SK-N-SH treated with all-trans-retinoic acid at 6 μM for 48 hours (cell line): ENCODE results near the gene SOX5.
"Not testable (repeated sequence)": the region's sequence is repeated elsewhere in the genome, so short reads cannot be mapped to it uniquely, and the experiment has no call there.

Experiments
- ATAC-seq: fragments of 200-7000 bp; cut with Tn5 transposase; 3 replicates; pipeline ENCODE4 v1.9.1; 2020; ENCODE audit warnings: mild to moderate bottlenecking, moderate library complexity
- ARNTL ChIP-seq: fragments of 450-650 bp; formaldehyde crosslinking; IDR thresholded peaks from 2 replicates; pipeline ENCODE4 v1.5.0; 2020; ENCODE audit warnings: low read depth, mild to moderate bottlenecking, moderate library complexity, borderline replicate concordance
- BACH2 ChIP-seq: fragments of 250-450 bp; sonication (Bioruptor Pico); IDR thresholded peaks from 2 replicates; pipeline ENCODE4 v1.9.0; 2021; ENCODE audit warnings: mild to moderate bottlenecking, borderline replicate concordance
- CSDC2 ChIP-seq: fragments of 250-450 bp; sonication (Bioruptor Pico); IDR thresholded peaks from 2 replicates; pipeline ENCODE4 v1.5.0; 2020; ENCODE audit warnings: mild to moderate bottlenecking, moderate library complexity
- ESRRG ChIP-seq: fragments of 250-450 bp; sonication (Bioruptor Pico); IDR thresholded peaks from 2 replicates; pipeline ENCODE4 v1.6.1; 2021; ENCODE audit warnings: mild to moderate bottlenecking
- GLIS3 ChIP-seq: fragments of 250-450 bp; sonication (Bioruptor Pico); IDR thresholded peaks from 2 replicates; pipeline ENCODE4 v1.5.0; 2020; ENCODE audit warnings: mild to moderate bottlenecking, moderate library complexity
- ISL1 ChIP-seq: fragments of 250-450 bp; sonication (Bioruptor Pico); IDR thresholded peaks from 2 replicates; pipeline ENCODE4 v2.1.2; 2022; ENCODE audit warnings: mild to moderate bottlenecking, moderate library complexity
- OSR1 ChIP-seq: fragments of 250-450 bp; sonication (Bioruptor Pico); IDR thresholded peaks from 2 replicates; pipeline ENCODE4 v1.8.0; 2022; ENCODE audit warnings: moderate library complexity, mild to moderate bottlenecking, inconsistent platforms
- PPARA ChIP-seq: fragments of 250-450 bp; sonication (Bioruptor Pico); IDR thresholded peaks from 2 replicates; pipeline ENCODE4 v1.5.0; 2020; ENCODE audit warnings: mild to moderate bottlenecking, borderline replicate concordance
- RARB ChIP-seq: fragments of 250-450 bp; sonication (Bioruptor Pico); IDR thresholded peaks from 2 replicates; pipeline ENCODE4 v1.8.0; 2021; ENCODE audit warnings: mild to moderate bottlenecking, moderate library complexity
- SNAI2 ChIP-seq: fragments of 250-450 bp; sonication (Bioruptor Pico); IDR thresholded peaks from 2 replicates; pipeline ENCODE4 v1.5.0; 2020; ENCODE audit warnings: mild to moderate bottlenecking, moderate library complexity
- TCF4 ChIP-seq: fragments of 250-450 bp; sonication (Bioruptor Pico); IDR thresholded peaks from 2 replicates; pipeline ENCODE4 v1.8.0; 2021; ENCODE audit warnings: mild to moderate bottlenecking, moderate library complexity, borderline replicate concordance
- TOX ChIP-seq: fragments of 250-450 bp; sonication (Bioruptor Pico); IDR thresholded peaks from 2 replicates; pipeline ENCODE4 v1.8.0; 2021; ENCODE audit warnings: mild to moderate bottlenecking, moderate library complexity, borderline replicate concordance
- ZC3H10 ChIP-seq: fragments of 250-450 bp; sonication (Bioruptor Pico); IDR thresholded peaks from 2 replicates; pipeline ENCODE4 v1.5.1; 2021; ENCODE audit warnings: mild to moderate bottlenecking, moderate library complexity
- ZFP3 ChIP-seq: fragments of 250-450 bp; sonication (Bioruptor Pico); IDR thresholded peaks from 2 replicates; pipeline ENCODE4 v1.5.0; 2020; ENCODE audit warnings: mild to moderate bottlenecking, moderate library complexity
- ZFP30 ChIP-seq: fragments of 450-650 bp; formaldehyde crosslinking; IDR thresholded peaks from 2 replicates; pipeline ENCODE4 v1.5.0; 2022; ENCODE audit warnings: mild to moderate bottlenecking, moderate library complexity
- ZNF565 ChIP-seq: fragments of 450-650 bp; formaldehyde crosslinking; conservative IDR thresholded peaks from 2 replicates; pipeline ENCODE4 v1.5.0; 2020; ENCODE audit warnings: low read depth, mild to moderate bottlenecking, moderate library complexity
- ZNF70 ChIP-seq: fragments of 450-650 bp; formaldehyde crosslinking; IDR thresholded peaks from 2 replicates; pipeline ENCODE4 v1.5.0; 2020; ENCODE audit warnings: mild to moderate bottlenecking, moderate library complexity
- ZNF8 ChIP-seq: fragments of 450-650 bp; formaldehyde crosslinking; IDR thresholded peaks from 2 replicates; pipeline ENCODE4 v1.5.0; 2020; ENCODE audit warnings: mild to moderate bottlenecking, moderate library complexity
- TF ChIP-seq, protein P1 (sequence below): fragments of 250-450 bp; sonication (Bioruptor Pico); IDR thresholded peaks from 2 replicates; pipeline ENCODE4 v1.8.0; 2021; ENCODE audit warnings: low read depth, mild to moderate bottlenecking, moderate library complexity, borderline replicate concordance
- TF ChIP-seq, protein P2 (sequence below): fragments of 250-450 bp; sonication (Bioruptor Pico); IDR thresholded peaks from 2 replicates; pipeline ENCODE4 v1.8.0; 2020; ENCODE audit warnings: mild to moderate bottlenecking, moderate library complexity, borderline replicate concordance
- TF ChIP-seq, protein P3 (sequence below): fragments of 250-450 bp; sonication (Bioruptor Pico); IDR thresholded peaks from 2 replicates; pipeline ENCODE4 v1.5.1; 2021; ENCODE audit warnings: mild to moderate bottlenecking, moderate library complexity
- TF ChIP-seq, protein P4 (sequence below): fragments of 250-450 bp; sonication (Bioruptor Pico); IDR thresholded peaks from 2 replicates; pipeline ENCODE4 v1.5.1; 2020; ENCODE audit warnings: low read depth, mild to moderate bottlenecking, moderate library complexity
- TF ChIP-seq, protein P5 (sequence below): fragments of 250-450 bp; sonication (Bioruptor Pico); IDR thresholded peaks from 2 replicates; pipeline ENCODE4 v1.5.0; 2020; ENCODE audit warnings: mild to moderate bottlenecking, moderate library complexity

Gene SOX5

DNA sequence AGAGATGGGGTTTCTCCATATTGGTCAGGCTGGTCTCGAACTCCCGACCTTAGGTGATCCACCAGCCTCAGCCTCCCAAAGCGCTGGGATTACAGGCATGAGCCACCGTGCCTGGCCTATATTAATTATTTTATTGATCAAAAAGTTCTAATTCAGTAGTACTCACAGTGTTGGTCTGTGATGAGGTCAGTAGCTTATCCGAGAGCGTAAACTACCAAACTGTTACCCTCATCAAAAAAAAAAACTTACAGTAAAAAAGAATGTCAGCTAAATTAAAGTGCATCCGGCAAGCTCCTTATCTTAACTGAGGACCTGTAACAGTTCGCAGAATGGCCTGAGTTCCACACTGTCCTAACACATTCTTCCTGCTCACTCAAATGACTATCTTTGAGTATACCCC lies 228.2 kb downstream of the SOX5 start (continued):
- no peak for TF ChIP-seq ZFP3 (CRISPR knock-in tag)
- no peak for TF ChIP-seq OSR1 (CRISPR knock-in tag)
- TF ChIP-seq, all 23 proteins: peak for 0

DNA sequence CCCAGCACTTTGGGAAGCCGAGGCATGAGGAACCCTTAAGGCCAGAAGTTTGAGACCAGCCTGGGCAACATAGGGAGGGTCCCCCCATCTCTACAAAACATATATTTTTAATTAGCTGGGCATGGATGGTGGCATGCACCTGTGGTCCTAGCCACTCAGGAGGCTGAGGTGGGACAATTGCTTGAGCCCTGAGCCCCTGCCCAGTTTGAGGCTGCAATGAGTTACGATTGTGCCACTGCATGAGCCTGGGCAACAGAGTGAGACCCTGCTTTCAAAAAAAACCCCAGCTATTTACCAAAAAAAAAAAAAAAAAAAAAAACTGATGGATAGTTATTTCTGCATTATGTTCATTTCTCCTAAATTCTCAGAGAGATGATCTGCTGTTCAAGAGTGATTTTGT lies 230.0 kb downstream of the SOX5 start:
- ATAC-seq: no peak

DNA sequence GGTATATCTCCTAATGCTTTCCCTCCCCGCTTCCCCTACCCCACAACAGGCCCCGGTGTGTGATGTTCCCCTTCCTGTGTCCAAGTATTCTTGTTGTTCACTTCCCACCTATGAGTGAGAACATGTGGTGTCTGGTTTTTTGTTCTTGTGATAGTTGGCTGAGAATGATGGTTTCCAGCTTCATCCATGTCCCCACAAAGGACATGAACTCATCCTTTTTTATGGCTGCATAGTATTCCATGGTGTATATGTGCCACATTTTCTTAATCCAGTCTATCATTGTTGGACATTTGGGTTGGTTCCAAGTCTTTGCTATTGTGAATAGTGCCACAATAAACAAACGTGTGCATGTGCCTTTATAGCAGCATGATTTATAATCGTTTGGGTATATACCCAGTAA lies 239.1 kb downstream of the SOX5 start:
- not testable (repeated sequence) for ATAC-seq

More for the DNA sequence above, 230.0 kb downstream of the SOX5 start:
- no peak for TF ChIP-seq ZC3H10 (CRISPR knock-in tag)
- TF ChIP-seq CSDC2 (CRISPR knock-in tag): no peak
- TF ChIP-seq OSR1 (CRISPR knock-in tag): no peak
- TF ChIP-seq ZNF565: no peak
- TF ChIP-seq ZFP30: no peak
- TF ChIP-seq RARB (CRISPR knock-in tag): no peak
- TF ChIP-seq PPARA (CRISPR knock-in tag): no peak
- TF ChIP-seq TOX (CRISPR knock-in tag): no peak
- TF ChIP-seq ZNF70 (CRISPR knock-in tag): no peak
- TF ChIP-seq GLIS3 (CRISPR knock-in tag): no peak
- TF ChIP-seq, protein P1, sequence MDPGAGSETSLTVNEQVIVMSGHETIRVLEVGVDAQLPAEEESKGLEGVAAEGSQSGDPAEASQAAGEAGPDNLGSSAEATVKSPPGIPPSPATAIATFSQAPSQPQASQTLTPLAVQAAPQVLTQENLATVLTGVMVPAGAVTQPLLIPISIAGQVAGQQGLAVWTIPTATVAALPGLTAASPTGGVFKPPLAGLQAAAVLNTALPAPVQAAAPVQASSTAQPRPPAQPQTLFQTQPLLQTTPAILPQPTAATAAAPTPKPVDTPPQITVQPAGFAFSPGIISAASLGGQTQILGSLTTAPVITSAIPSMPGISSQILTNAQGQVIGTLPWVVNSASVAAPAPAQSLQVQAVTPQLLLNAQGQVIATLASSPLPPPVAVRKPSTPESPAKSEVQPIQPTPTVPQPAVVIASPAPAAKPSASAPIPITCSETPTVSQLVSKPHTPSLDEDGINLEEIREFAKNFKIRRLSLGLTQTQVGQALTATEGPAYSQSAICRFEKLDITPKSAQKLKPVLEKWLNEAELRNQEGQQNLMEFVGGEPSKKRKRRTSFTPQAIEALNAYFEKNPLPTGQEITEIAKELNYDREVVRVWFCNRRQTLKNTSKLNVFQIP: no peak

DNA sequence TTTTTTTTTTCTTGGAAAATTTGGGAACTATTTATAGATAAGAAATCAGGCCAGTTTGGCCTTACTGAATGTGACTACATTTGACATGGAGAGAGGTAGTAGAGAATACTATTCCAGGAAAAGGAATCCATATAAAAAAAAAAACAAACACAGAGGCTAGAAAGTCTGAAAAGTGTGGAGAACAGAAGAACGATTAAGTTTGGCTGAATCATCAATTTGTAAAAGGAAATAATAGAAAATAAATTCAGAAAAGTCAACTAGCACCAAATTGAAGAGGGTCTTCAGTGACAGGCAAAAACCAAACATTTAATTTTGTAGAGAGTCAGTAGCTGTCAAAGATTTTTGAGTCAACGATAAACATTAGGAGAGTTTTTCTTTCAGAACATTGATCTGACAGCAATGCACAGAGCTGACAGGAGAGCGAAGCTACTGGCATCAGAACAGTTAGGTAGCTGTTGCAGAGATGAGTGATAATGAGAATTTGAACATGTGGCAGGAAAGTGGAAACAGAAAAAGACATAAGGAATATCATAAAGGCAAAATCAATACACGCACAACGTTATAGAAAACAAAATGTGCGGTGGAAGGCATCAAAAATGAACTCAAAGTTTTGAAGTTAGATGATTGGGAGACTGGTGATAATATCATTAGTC lies 241.2 kb downstream of the SOX5 start:
- ATAC-seq: no peak
- no peak for TF ChIP-seq OSR1 (CRISPR knock-in tag)
- no peak for TF ChIP-seq ZFP3 (CRISPR knock-in tag)
- TF ChIP-seq, protein P1: no peak
- TF ChIP-seq, protein P2, sequence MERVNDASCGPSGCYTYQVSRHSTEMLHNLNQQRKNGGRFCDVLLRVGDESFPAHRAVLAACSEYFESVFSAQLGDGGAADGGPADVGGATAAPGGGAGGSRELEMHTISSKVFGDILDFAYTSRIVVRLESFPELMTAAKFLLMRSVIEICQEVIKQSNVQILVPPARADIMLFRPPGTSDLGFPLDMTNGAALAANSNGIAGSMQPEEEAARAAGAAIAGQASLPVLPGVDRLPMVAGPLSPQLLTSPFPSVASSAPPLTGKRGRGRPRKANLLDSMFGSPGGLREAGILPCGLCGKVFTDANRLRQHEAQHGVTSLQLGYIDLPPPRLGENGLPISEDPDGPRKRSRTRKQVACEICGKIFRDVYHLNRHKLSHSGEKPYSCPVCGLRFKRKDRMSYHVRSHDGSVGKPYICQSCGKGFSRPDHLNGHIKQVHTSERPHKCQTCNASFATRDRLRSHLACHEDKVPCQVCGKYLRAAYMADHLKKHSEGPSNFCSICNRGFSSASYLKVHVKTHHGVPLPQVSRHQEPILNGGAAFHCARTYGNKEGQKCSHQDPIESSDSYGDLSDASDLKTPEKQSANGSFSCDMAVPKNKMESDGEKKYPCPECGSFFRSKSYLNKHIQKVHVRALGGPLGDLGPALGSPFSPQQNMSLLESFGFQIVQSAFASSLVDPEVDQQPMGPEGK (CRISPR knock-in tag): no peak
- TF ChIP-seq TCF4 (CRISPR knock-in tag): no peak
- TF ChIP-seq, protein P3, sequence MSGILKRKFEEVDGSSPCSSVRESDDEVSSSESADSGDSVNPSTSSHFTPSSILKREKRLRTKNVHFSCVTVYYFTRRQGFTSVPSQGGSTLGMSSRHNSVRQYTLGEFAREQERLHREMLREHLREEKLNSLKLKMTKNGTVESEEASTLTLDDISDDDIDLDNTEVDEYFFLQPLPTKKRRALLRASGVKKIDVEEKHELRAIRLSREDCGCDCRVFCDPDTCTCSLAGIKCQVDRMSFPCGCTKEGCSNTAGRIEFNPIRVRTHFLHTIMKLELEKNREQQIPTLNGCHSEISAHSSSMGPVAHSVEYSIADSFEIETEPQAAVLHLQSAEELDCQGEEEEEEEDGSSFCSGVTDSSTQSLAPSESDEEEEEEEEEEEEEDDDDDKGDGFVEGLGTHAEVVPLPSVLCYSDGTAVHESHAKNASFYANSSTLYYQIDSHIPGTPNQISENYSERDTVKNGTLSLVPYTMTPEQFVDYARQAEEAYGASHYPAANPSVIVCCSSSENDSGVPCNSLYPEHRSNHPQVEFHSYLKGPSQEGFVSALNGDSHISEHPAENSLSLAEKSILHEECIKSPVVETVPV (CRISPR knock-in tag): no peak
- no peak for TF ChIP-seq BACH2 (CRISPR knock-in tag)
- no peak for TF ChIP-seq ARNTL (CRISPR knock-in tag)
- no peak for TF ChIP-seq SNAI2 (CRISPR knock-in tag)
- TF ChIP-seq ZFP30: no peak
- TF ChIP-seq TOX (CRISPR knock-in tag): no peak
- no peak for TF ChIP-seq RARB (CRISPR knock-in tag)
- TF ChIP-seq ISL1 (CRISPR knock-in tag): no peak
- TF ChIP-seq ZC3H10 (CRISPR knock-in tag): no peak
- no peak for TF ChIP-seq ZNF8
- no peak for TF ChIP-seq CSDC2 (CRISPR knock-in tag)
- TF ChIP-seq, protein P4, sequence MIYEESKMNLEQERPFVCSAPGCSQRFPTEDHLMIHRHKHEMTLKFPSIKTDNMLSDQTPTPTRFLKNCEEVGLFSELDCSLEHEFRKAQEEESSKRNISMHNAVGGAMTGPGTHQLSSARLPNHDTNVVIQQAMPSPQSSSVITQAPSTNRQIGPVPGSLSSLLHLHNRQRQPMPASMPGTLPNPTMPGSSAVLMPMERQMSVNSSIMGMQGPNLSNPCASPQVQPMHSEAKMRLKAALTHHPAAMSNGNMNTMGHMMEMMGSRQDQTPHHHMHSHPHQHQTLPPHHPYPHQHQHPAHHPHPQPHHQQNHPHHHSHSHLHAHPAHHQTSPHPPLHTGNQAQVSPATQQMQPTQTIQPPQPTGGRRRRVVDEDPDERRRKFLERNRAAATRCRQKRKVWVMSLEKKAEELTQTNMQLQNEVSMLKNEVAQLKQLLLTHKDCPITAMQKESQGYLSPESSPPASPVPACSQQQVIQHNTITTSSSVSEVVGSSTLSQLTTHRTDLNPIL (CRISPR knock-in tag): no peak
- TF ChIP-seq GLIS3 (CRISPR knock-in tag): no peak
- TF ChIP-seq, protein P5, sequence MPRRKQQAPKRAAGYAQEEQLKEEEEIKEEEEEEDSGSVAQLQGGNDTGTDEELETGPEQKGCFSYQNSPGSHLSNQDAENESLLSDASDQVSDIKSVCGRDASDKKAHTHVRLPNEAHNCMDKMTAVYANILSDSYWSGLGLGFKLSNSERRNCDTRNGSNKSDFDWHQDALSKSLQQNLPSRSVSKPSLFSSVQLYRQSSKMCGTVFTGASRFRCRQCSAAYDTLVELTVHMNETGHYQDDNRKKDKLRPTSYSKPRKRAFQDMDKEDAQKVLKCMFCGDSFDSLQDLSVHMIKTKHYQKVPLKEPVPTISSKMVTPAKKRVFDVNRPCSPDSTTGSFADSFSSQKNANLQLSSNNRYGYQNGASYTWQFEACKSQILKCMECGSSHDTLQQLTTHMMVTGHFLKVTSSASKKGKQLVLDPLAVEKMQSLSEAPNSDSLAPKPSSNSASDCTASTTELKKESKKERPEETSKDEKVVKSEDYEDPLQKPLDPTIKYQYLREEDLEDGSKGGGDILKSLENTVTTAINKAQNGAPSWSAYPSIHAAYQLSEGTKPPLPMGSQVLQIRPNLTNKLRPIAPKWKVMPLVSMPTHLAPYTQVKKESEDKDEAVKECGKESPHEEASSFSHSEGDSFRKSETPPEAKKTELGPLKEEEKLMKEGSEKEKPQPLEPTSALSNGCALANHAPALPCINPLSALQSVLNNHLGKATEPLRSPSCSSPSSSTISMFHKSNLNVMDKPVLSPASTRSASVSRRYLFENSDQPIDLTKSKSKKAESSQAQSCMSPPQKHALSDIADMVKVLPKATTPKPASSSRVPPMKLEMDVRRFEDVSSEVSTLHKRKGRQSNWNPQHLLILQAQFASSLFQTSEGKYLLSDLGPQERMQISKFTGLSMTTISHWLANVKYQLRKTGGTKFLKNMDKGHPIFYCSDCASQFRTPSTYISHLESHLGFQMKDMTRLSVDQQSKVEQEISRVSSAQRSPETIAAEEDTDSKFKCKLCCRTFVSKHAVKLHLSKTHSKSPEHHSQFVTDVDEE (CRISPR knock-in tag): no peak
- no peak for TF ChIP-seq ESRRG (CRISPR knock-in tag)
- TF ChIP-seq, all 23 proteins: peak for 0
